A549 treated with ZK216348 at 1 μM for 4 hours (cell line): ENCODE measurements around the gene TRIML2. TPM values are rescaled to one million over a fixed set of nuclear protein-coding genes. Genes with fewer than 3 reads are reported as not detected.

ENCODE experiments used
- total RNA-seq: library from RNA; stranded (reverse); fragments of 200-300 nt; extraction: Qiagen RNA extraction; gene quantifications from 5 replicates; pipeline ENCODE4 v1.2.3, GENCODE V29; 2022; ENCODE audit warnings: low read depth

Gene TRIML2
- total RNA-seq = 45.0 to 76.9 TPM (median 54.9 TPM) in 5 replicates

DNA sequence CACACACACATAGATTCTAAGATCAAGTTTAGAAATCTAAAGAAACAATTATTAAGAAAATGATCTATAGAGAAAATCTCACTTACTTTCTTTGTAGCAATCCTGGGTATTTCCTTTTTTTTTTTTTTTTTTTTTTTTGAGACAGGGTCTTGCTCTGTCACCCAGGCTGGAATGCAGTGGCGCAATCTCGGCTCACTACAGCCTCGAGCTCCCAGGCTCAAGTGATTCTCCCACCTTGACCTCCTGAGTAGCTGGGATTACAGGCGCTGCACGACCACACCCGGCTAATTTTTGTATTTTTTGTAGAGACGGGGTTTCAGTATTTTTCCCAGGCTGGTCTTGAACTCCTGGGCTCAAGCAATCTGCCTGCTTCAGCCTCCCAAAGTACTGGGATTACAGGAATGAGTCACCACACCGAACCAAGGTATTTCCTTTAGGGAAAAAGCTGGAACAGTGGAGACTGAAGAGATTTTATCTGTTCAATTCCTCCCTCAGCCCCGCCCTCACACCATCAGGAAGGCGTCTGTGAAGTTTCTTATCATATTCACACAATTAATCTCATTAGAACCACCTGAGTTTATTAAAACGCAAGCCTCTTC is at the start of gene TRIML2:
TRIML2 (minus strand) TSS at position 447 of the 599 bp plus-strand sequence. CDS start 4,235 bp downstream, outside the sequence.

GRCh38 chr4:188139141-188139540 is 29.7 kb upstream of the TRIML2 start, which contains the start of gene TRIML1:
TRIML1 (plus strand) TSS chr4:188139441; CDS start chr4:188139559, 118 bp downstream.

Other genes with a start within 250 kb of the TRIML2 start
- gene ZFP42, start 113.8 kb downstream of the TRIML2 start, total RNA-seq = not detected in 5 replicates
- gene TRIML1, start 29.8 kb upstream of the TRIML2 start, total RNA-seq = not detected in 5 replicates